PC-9 (cell line): Measurements from ENCODE around the gene OR52E8. TPM values are rescaled to one million over a fixed set of nuclear protein-coding genes. Genes with fewer than 3 reads are reported as not detected.
A peak's percentile ranks its signal among the peaks of the same experiment; 100 is the strongest.

Source experiments
- BruUV-seq: library from RNA; stranded (reverse); fragments of 400-500 nt; replicated peaks from 2 replicates; lab custom pipeline; 2021; lab: Mats Ljungman, UMichigan
- CTCF ChIA-PET: fragments of 300-600 bp; sonication (Branson Sonifier 250); formaldehyde crosslinking; loops from one replicate; lab custom pipeline; 2022; ENCODE audit warnings: antibody characterized with exemption; lab: Charles Lee
- POLR2A ChIA-PET: fragments of 300-600 bp; sonication (Branson Sonifier 250); formaldehyde crosslinking; loops from one replicate; lab custom pipeline; 2022; ENCODE audit warnings: antibody characterized with exemption; ENCODE audit not compliant: unreplicated experiment; lab: Charles Lee
- DNase-seq, 2 experiments: peaks; one replicate each; pipeline versions ENCODE4 v3.0.0 to v3.0.0-alpha.2; 2015 to 2022; ENCODE audit warnings: mixed read lengths in 1 of 2
- H2AFZ ChIP-seq: fragments of 200-600 bp; sonication (generic); 2 replicates; pipeline ENCODE4 v1.8.1; 2017; ENCODE audit warnings: antibody characterized with exemption
- H3F3A ChIP-seq: fragments of 200-600 bp; sonication (generic); 2 replicates; pipeline ENCODE4 v1.8.1; 2017; ENCODE audit warnings: antibody characterized with exemption, mild to moderate bottlenecking, low read depth; ENCODE audit not compliant: insufficient read depth
- H3K27ac ChIP-seq: fragments of 200-600 bp; sonication (generic); 2 replicates; pipeline ENCODE4 v1.6.1; 2016; ENCODE audit warnings: mixed run types
- H3K27me3 ChIP-seq: fragments of 200-600 bp; sonication (generic); 2 replicates; pipeline ENCODE4 v1.6.1; 2016; ENCODE audit warnings: low read depth, mixed run types; ENCODE audit not compliant: insufficient read depth
- H3K36me3 ChIP-seq: fragments of 200-600 bp; sonication (generic); 2 replicates; pipeline ENCODE4 v1.6.1; 2016; ENCODE audit warnings: low read depth, mixed run types
- H3K4me1 ChIP-seq: fragments of 200-600 bp; sonication (generic); replicated peaks from 2 replicates; pipeline ENCODE4 v1.6.1; 2016; ENCODE audit warnings: mixed run types; ENCODE audit not compliant: insufficient read depth
- H3K4me2 ChIP-seq: fragments of 200-600 bp; sonication (generic); 2 replicates; pipeline ENCODE4 v1.6.1; 2017; ENCODE audit warnings: mixed run types
- H3K4me3 ChIP-seq: fragments of 200-600 bp; sonication (generic); 2 replicates; pipeline ENCODE4 v1.6.1; 2016; ENCODE audit warnings: mixed run types
- H3K79me2 ChIP-seq: fragments of 200-600 bp; sonication (generic); 2 replicates; pipeline ENCODE4 v1.6.1; 2017; ENCODE audit warnings: low read depth, mixed run types
- H3K9me2 ChIP-seq: fragments of 200-600 bp; sonication (generic); 2 replicates; pipeline ENCODE4 v1.8.1; 2017; ENCODE audit warnings: mild to moderate bottlenecking; ENCODE audit not compliant: insufficient read depth
- H3K9me3 ChIP-seq: fragments of 200-600 bp; sonication (generic); 2 replicates; pipeline ENCODE4 v1.8.1; 2016; ENCODE audit warnings: low read depth; ENCODE audit not compliant: insufficient read depth
- H4K20me1 ChIP-seq: fragments of 200-600 bp; sonication (generic); 2 replicates; pipeline ENCODE4 v1.8.1; 2017; ENCODE audit not compliant: insufficient read depth
- EZH2 ChIP-seq: fragments of 200-600 bp; sonication (generic); IDR thresholded peaks from 2 replicates; pipeline ENCODE4 v1.8.0; 2017; ENCODE audit warnings: antibody characterized with exemption, low read depth
- intact Hi-C: fragments of 100-400 bp; cut with micrococcal nuclease; formaldehyde crosslinking; loops from one replicate; pipeline ENCODE4 v1.10.0; 2022; ENCODE audit not compliant: unreplicated experiment
- total RNA-seq: library from RNA; stranded (reverse); gene quantifications from 2 replicates; pipeline ENCODE4 v1.2.3, GENCODE V29; 2021
- TF ChIP-seq, protein P1 (sequence below): fragments of 200-600 bp; sonication (generic); conservative IDR thresholded peaks from 2 replicates; pipeline ENCODE4 v1.6.1; 2017; ENCODE audit warnings: mixed run types, antibody characterized with exemption, mild to moderate bottlenecking, moderate library complexity

The OR52E8 gene
- total RNA-seq, 1 experiment from 2014 or later, result not detected

DNA sequence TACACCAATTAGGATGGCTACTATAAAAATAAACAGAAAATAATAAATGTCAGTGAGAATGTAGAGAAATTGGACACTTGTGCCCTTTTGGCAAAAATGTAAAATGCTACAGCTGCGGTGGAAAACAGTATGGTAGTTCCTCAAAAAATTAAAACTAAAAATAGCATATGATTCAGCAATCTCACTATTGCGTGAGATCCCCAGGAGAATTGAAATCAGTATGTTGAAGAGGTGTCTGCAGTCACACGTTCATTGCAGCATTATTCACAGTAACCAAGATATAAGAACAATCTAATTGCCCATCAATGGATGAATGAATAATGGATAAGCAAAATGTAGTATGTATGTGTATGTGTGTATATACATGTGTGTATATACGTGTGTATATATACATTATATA is 42.0 kb downstream of the OR52E8 start:
- H3F3A ChIP-seq, result no peaks in the 10 kb centered on the region
- TF ChIP-seq, protein P1, sequence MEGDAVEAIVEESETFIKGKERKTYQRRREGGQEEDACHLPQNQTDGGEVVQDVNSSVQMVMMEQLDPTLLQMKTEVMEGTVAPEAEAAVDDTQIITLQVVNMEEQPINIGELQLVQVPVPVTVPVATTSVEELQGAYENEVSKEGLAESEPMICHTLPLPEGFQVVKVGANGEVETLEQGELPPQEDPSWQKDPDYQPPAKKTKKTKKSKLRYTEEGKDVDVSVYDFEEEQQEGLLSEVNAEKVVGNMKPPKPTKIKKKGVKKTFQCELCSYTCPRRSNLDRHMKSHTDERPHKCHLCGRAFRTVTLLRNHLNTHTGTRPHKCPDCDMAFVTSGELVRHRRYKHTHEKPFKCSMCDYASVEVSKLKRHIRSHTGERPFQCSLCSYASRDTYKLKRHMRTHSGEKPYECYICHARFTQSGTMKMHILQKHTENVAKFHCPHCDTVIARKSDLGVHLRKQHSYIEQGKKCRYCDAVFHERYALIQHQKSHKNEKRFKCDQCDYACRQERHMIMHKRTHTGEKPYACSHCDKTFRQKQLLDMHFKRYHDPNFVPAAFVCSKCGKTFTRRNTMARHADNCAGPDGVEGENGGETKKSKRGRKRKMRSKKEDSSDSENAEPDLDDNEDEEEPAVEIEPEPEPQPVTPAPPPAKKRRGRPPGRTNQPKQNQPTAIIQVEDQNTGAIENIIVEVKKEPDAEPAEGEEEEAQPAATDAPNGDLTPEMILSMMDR, result no peak
- no peak for TF ChIP-seq EZH2
- no peak overlapping the region for H3K4me3 ChIP-seq
- no peaks in the 10 kb centered on the region for H3K79me2 ChIP-seq
- intact Hi-C loops, result no loop called here
- H3K4me1 ChIP-seq, result no peaks in the 10 kb centered on the region
- no peak overlapping the region for H2AFZ ChIP-seq
- no peaks in the 10 kb centered on the region for H3K36me3 ChIP-seq
- ChIA-PET POLR2A (no interaction called here), CTCF (no interaction called here)
- H4K20me1 ChIP-seq, result no peaks in the 10 kb centered on the region
- no peak for DNase-seq
- no peak overlapping the region for H3K27ac ChIP-seq
- no peak overlapping the region for H3K4me2 ChIP-seq
- no peaks in the 10 kb centered on the region for H3K9me2 ChIP-seq
- H3K27me3 ChIP-seq, result no peaks in the 10 kb centered on the region
- BruUV-seq, result no TSS peak
- no peaks in the 10 kb centered on the region for H3K9me3 ChIP-seq

GRCh38 chr11:5809905-5810795 is 47.3 kb downstream of the OR52E8 start:
- POLR2A ChIA-PET, result interaction anchor here (0.6 to 0.8 kb wide), 2 partner anchors 399 to 723 kb away, joined by 6 to 10 read pairs; no protein-coding TSS in a partner anchor
- intact Hi-C loops, result loop anchor here (2.0 to 5.0 kb wide), 2 partner anchors 605 to 1173 kb away; partner anchors contain the start of gene OR51D1
- Histone ChIP-seq H3K4me1 (no peaks in the 10 kb centered on the region), H3K27me3 (no peaks in the 10 kb centered on the region), H3K36me3 (no peaks in the 10 kb centered on the region), H3K27ac (no peak overlapping the region), H3K79me2 (no peaks in the 10 kb centered on the region), H3K4me3 (no peak overlapping the region), H3F3A (no peaks in the 10 kb centered on the region), H2AFZ (no peak overlapping the region), H3K9me3 (no peaks in the 10 kb centered on the region), H3K9me2 (no peaks in the 10 kb centered on the region), H4K20me1 (no peaks in the 10 kb centered on the region), H3K4me2 (no peak overlapping the region)
- CTCF ChIA-PET, result interaction anchor here (0.8 kb wide), 1 partner anchor 10 kb away, joined by 3 read pairs; no protein-coding TSS in a partner anchor
- no TSS peak for BruUV-seq
- DNase-seq, result no peak
- TF ChIP-seq, protein P1, result no peak
- no peak for TF ChIP-seq EZH2

- Histone ChIP-seq H3K27ac (no peak overlapping the region), H3K4me3 (peak overlapping the region; percentile 35; the same call in 1 of the 2 replicates), H4K20me1 (no peaks in the 10 kb centered on the region), H3K9me2 (no peaks in the 10 kb centered on the region), H3K79me2 (no peaks in the 10 kb centered on the region), H2AFZ (peak overlapping the region; percentile 55; the same call in 1 of the 2 replicates), H3K4me2 (peak overlapping the region; percentile 66), H3K9me3 (no peaks in the 10 kb centered on the region), H3K36me3 (no peaks in the 10 kb centered on the region), H3K27me3 (no peaks in the 10 kb centered on the region), H3F3A (no peaks in the 10 kb centered on the region), H3K4me1 (no peaks in the 10 kb centered on the region)
- BruUV-seq, result no TSS peak
- TF ChIP-seq, protein P1, result no peak
- no peak for TF ChIP-seq EZH2
- POLR2A ChIA-PET, result no interaction called here
- intact Hi-C loops, result loop anchor here (2.0 to 5.0 kb wide), 2 partner anchors 604 to 1172 kb away; partner anchors contain the start of gene OR51D1
- no peak for DNase-seq
- CTCF ChIA-PET, result no interaction called here
Measured at GRCh38 chr11:5809122-5809519, 48.4 kb downstream of the OR52E8 start.
